ENCODE results near the gene RBFOX2. TPM values are rescaled to one million over a fixed set of nuclear protein-coding genes. Genes with fewer than 3 reads are reported as not detected.
"Not testable (repeated sequence)": the region's sequence is repeated elsewhere in the genome, so short reads cannot be mapped to it uniquely, and the experiment has no call there.

The RBFOX2 gene
- total and polyA plus RNA-seq, 10 donors = 2.6 to 39.6 (median 31.8) TPM

DNA sequence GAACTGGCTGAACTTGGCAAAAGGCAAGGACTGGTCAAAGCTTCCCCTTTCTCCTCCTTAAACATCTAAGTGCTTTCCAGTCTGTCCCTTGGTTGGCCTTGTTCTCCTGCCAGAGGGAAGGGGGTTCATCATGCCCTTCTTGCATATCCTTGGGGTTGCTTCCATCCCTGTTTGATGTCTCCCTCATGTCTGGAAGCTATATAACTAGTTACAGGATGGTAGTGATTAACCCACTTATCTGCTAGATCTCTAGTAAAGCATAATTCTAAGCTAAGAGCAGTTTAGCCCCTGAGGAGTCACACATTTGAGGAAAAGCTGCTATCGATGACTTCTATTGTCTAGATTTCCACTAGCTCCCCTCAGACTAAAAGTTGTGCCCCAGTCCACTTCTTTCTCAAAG, 288.0 kb downstream of the RBFOX2 start:
- H3K36me3 ChIP-seq = peaks cover 0 to 9% (median 0%) of the 10 kb centered on the region in 6 donors
- 81 to 95% (median 88%) methylated on average over 1 of the region's 1 CpG for WGBS, 5 donors
- peaks cover 0 to 75% (median 0%) of the 10 kb centered on the region in 7 donors for H3K27me3 ChIP-seq (replicated peaks in 1 of 7)
- H3K4me1 ChIP-seq = peaks cover 0 to 8% (median 0%) of the 10 kb centered on the region in 6 donors
- no peak for DNase-seq
- intact Hi-C loops (cut with DNase I; ENCODE audit: low total_unique reads) = no loop called here
- no peak overlapping the region for H3K27ac ChIP-seq
- H3K4me3 ChIP-seq = no peak overlapping the region
- no peaks in the 10 kb centered on the region for H3K9me3 ChIP-seq
- TF ChIP-seq POLR2A (IDR thresholded peaks at IDR 0.05) (no peak), POLR2AphosphoS5 (IDR thresholded peaks at IDR 0.05) (no peak)
- TF ChIP-seq, protein P1, sequence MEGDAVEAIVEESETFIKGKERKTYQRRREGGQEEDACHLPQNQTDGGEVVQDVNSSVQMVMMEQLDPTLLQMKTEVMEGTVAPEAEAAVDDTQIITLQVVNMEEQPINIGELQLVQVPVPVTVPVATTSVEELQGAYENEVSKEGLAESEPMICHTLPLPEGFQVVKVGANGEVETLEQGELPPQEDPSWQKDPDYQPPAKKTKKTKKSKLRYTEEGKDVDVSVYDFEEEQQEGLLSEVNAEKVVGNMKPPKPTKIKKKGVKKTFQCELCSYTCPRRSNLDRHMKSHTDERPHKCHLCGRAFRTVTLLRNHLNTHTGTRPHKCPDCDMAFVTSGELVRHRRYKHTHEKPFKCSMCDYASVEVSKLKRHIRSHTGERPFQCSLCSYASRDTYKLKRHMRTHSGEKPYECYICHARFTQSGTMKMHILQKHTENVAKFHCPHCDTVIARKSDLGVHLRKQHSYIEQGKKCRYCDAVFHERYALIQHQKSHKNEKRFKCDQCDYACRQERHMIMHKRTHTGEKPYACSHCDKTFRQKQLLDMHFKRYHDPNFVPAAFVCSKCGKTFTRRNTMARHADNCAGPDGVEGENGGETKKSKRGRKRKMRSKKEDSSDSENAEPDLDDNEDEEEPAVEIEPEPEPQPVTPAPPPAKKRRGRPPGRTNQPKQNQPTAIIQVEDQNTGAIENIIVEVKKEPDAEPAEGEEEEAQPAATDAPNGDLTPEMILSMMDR (IDR thresholded peaks at IDR 0.05 in 8 of 11, conservative IDR thresholded peaks at IDR 0.05 in 3 of 11) = no peak

DNA sequence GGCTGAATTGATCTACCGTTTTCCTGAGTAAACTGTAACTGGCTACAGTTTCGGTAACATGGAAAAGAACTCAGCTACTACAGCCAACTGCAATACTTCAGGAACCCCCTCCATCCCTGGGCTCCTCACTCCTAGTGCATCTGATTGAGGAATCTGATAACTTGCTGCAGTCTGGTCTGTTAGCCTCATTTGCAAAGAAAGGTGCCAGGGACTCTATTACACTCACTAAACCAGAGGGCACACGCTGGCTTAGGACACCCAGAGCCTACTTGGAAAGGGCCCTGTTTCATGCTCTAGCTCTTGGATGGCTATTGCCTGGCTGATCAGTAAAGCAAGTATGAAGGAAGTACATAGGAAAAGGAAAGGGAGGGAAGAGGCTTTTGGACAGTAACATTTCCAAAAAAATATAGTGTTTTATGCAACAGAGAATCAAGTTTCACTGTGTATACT, 288.7 kb downstream of the RBFOX2 start:
- no peak overlapping the region for H3K27ac ChIP-seq
- H3K36me3 ChIP-seq = peaks cover 0 to 6% (median 0%) of the 10 kb centered on the region in 6 donors
- WGBS, 5 donors = 88 to 96% (median 93%) methylated on average over 2 to 3 of the region's 3 CpGs
- H3K4me1 ChIP-seq = peaks cover 0 to 8% (median 0%) of the 10 kb centered on the region in 6 donors
- DNase-seq = no peak
- TF ChIP-seq, protein P1 (IDR thresholded peaks at IDR 0.05 in 8 of 11, conservative IDR thresholded peaks at IDR 0.05 in 3 of 11) = no peak
- TF ChIP-seq POLR2AphosphoS5 (IDR thresholded peaks at IDR 0.05) = no peak
- TF ChIP-seq POLR2A (IDR thresholded peaks at IDR 0.05) = no peak
- peaks cover 0 to 70% (median 0%) of the 10 kb centered on the region in 7 donors for H3K27me3 ChIP-seq (replicated peaks in 1 of 7)
- intact Hi-C loops (cut with DNase I; ENCODE audit: low total_unique reads) = no loop called here
- H3K4me3 ChIP-seq = no peak overlapping the region
- no peaks in the 10 kb centered on the region for H3K9me3 ChIP-seq

DNA sequence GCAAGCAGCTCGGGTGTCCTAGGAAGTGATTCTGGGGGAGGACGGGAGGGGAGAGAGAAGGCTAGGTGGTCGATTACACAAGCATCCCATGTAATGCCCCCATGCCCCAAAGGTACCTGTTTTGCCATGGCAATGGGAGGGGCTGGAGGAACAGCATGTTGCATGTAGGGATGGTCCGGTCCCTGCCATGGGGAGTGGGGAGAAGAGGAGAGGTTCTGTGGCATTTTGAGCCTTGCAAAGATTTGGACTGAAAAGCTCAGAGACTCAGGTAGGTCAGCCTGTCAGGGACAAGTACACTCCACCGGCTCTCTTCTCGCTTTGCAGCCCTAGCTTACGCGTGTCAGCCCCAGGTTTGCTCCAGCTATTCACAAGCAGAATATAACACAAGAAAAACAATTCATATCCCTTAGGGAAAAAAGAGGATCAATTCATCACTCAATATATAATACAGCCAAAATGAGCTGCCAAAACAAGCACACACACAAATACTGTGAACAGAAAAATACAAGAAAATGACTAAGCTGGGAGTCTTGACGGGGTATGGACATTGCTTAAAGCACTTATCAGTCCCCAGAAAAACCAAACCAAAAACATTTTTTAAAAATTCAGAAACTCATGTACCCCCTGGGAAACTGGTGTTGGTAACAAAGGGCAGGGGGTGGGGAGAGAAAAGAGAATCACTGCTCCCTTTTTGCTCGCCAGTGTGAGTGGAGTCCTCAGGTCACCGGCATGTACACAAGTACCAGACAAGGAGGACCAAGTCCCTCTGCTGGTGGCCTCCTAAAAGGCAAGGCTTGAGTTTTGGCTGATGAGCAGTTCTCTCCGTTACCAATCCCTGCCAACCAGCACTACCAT, 289.3 kb downstream of the RBFOX2 start:
- H3K36me3 ChIP-seq = peaks cover 0 to 6% (median 0%) of the 10 kb centered on the region in 6 donors
- TF ChIP-seq POLR2AphosphoS5 (IDR thresholded peaks at IDR 0.05) = no peak
- no peak for TF ChIP-seq POLR2A (IDR thresholded peaks at IDR 0.05)
- TF ChIP-seq, protein P1 (IDR thresholded peaks at IDR 0.05 in 8 of 11, conservative IDR thresholded peaks at IDR 0.05 in 3 of 11) = no peak
- no peak overlapping the region for H3K4me3 ChIP-seq
- DNase-seq = no peak
- H3K4me1 ChIP-seq = peaks cover 0 to 8% (median 0%) of the 10 kb centered on the region in 6 donors
- intact Hi-C loops (cut with DNase I; ENCODE audit: low total_unique reads) = no loop called here
- H3K27ac ChIP-seq = no peak overlapping the region
- H3K9me3 ChIP-seq = no peaks in the 10 kb centered on the region
- H3K27me3 ChIP-seq (replicated peaks in 1 of 7) = peaks cover 0 to 63% (median 0%) of the 10 kb centered on the region in 7 donors
- WGBS, 5 donors = 82 to 95% (median 89%) methylated on average over 12 of the region's 12 CpGs

DNA sequence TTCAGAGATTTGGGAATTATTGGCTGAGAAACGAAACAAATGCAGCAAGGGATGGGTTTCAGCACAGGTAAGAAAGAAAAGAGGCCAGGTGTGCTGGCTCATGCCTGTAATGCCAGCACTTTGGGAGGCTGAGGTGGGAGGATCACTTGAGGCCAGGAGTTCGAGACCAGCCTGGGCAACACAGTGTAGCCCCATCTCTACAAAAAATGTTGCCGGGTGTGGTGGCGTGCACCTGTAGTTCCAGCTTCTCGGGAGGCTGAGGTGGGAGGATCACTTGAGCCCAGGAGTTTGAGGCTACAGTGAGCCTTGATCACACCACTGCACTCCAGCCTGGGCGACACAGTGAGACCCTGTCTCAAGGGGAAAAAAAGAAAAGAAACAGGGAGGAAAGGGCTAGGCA, 290.7 kb downstream of the RBFOX2 start:
- DNase-seq; H3K4me3 ChIP-seq; intact Hi-C loops (cut with DNase I; ENCODE audit: low total_unique reads); H3K9me3 ChIP-seq; H3K36me3 ChIP-seq; H3K4me1 ChIP-seq; H3K27ac ChIP-seq: not testable (repeated sequence)
- WGBS, 5 donors = 87 to 95% (median 92%) methylated on average over 6 of the region's 6 CpGs
- peaks cover 0 to 52% (median 0%) of the 10 kb centered on the region in 7 donors for H3K27me3 ChIP-seq (replicated peaks in 1 of 7)
